GM19035 (cell line): Measurements from ENCODE around the gene GGCX.
"Not testable (repeated sequence)": the region's sequence is repeated elsewhere in the genome, so short reads cannot be mapped to it uniquely, and the experiment has no call there.

Experiments
- ATAC-seq: cut with Tn5 transposase; IDR thresholded peaks from one replicate; pipeline ENCODE4 v1.9.1; 2021; ENCODE audit not compliant: unreplicated experiment

The GGCX gene

DNA sequence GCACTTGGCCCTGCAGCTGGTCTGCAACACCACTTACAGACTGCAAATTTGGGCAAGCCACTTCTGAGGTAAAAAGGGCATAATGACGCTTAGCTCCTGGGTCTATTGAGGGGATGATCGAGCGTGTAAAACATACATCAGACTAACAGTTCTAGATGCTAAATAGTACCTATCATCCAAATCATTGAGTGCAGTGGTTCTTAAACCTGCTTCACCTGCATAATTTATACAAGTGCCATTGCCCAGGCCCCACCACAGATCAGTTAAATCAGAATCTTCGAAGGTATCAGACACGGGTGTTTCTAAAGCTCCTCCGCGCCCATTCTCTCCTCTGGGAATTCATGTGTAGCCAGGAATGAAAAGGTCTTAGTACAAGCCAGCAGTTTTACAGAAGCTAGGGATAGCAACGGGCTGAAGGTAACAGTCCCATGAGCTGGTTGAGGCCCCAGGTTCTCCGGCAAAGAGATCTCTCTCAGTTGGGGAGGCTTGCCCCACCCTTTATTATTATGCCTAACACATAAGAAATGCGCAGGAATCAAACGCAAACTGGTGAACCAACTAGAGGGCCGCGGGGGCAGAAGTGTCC, 33.5 kb upstream of the GGCX start:
- ATAC-seq, result peak; percentile 2

DNA sequence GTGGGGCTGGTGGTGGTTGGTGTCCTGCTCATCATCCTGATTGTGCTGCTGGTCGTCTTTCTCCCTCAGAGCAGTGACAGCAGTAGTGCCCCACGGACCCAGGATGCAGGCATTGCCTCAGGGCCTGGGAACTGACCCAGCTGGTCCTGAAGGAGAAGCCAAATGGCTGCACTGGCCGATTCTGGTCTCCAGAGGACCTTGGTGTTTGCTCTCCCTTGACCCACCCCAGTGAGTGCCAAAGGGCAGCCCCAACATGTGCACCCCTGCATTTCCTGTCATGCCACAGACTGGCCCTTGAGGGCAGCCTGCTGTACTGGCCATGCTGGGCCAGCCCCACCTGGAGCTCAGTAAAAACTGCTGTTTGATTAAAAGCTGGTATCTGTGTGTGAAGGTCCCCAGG, 31.7 kb upstream of the GGCX start:
- ATAC-seq, result no peak

DNA sequence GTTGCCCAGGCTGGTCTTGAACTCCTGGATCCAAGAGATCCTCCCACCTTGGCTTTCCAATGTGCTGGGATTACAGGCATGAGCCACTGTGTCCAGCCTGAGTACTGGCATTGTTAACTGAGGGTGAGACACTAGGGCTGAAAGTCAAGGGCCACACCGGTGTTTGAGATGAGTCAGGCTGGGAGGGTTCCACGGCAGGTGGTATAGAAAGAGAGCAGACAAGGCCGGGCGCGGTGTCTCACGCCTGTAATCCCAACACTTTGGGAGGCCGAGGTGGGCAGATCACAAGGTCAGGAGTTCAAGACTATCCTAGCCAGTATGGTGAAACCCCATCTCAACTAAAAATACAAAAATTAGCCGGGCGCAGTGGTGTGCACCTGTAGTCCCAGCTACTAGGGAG, 31.0 kb upstream of the GGCX start:
- not testable (repeated sequence) for ATAC-seq

DNA sequence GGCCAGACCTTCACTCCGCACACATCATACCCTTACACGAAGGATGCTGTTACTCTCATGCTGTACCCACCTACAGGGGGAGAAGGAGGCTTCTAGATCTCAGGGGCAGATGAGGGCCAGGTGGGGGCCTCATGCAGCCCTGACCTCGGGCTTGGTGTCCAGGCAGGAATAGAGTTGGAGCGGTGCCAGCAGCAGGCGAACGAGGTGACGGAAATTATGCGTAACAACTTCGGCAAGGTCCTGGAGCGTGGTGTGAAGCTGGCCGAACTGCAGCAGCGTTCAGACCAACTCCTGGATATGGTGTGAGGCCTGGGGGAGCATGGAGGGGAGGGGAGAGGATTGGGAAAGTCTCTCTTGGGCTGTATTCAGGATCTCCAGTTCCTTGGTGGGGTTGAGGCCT, 30.3 kb upstream of the GGCX start:
- no peak for ATAC-seq

DNA sequence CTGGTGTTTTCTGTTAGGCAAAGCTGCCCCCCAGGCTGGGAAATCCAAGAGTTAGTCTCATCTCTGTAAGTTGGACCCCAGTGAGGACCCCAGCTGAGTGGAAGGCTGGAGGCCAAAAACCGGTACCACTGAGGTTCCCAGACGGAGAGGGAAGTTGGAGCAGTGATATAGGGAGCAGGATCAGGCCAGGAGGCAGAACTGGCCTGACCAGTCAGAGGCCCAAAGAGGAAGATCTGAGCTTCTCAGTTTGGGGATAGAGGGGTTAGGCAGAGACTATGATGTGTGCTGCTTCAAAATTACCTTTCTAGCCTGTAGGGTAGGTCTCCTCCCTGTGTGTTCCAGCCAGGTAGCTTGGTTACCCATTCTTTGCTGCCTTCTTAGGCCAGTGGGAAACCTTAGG, 29.7 kb upstream of the GGCX start:
- ATAC-seq, result no peak

DNA sequence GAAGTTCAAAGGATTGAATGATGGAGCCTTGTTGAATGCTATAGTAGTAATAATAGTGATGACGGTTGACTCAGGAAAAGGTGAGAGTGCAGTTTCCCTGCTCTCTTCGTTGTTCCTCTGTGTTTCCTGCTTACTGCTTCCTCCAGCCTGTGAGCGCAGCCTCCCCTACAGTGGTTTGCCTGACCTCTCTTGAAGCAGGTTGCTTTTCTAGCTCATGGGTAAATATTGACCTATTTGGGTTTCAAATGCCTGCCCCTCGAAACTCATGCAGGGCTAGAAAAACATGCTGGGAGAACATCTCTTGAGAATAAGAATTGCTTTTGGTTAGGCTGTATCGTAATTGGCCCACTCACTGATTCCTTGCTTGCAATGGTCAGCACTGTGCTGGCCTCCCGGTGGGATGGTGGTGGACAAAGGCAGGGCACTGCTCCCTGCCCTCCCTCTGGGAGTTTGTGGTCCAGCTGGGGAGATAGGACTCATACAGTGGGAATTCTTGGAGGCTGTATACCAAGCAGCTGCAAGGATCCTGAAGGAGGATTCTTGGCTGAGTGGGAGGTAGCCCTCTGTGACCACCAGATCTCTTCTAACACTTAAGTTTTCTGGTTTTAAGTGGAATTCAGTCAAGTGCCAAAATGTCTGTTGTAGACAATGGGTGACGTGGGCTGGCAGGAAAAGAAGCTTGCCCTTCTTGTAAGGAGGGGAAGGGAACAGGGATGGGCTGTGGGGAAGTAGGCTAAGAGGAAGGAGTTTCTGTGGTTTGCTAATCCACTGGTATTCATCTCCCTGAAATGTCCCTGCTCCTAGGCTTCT, 28.9 kb upstream of the GGCX start:
- ATAC-seq, result no peak

DNA sequence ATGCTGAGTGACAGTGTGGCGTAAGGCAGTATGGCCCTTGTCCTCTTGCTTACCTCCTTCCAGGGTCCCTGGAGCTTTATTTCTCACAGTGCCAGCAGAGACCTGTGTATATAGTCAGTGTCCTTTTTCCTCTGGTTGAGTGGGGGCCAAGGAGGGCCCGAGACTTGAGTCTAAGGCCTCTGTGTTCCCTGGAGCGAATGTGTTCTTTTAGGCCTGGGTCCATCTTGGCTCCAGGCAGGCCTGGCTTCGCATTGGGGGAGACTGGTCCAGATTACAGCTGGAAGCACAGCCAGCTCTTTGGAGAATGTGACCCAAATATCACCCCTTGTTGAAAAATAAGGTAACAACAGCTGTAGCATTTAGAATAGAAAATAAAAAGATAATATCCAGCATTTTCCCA, 27.9 kb upstream of the GGCX start:
- no peak for ATAC-seq

DNA sequence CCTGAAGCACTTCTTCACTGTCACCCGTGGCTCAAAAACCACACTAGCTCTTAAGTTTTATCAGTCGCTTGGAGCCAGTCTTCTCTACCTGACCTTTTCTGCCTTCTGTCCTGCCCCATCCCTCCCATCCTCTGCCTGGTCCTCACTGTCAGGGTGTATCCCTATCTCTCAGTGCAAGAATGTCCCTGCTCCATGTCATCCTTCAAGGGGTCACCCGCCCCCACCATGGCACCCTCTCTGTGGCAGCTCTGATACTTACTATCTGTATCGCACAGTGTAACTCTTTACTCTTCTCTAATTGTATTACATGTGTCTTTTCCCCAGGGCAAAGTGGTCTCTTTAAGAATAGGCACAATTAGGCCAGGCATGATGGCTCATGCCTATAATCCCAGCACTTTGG, 27.4 kb upstream of the GGCX start:
- ATAC-seq, result no peak

DNA sequence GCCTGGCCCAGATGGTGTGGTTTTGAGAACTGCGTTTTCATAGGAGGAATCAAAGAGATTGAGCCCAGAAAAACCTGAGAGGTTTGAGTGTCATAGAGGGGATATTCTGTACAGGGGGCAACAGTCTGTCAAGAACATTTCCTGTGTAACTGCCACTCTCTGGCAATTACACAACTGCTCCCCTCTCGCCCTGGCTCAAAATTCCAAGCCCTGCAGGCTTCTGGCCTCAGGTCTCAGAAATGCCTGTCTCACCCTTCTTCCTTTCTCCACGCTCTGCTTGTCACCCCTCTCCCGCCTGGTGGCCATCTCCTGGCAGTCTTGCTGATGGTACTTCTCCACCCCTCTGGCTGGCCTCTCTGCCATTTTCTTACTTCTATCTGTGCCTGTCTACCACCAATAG, 26.9 kb upstream of the GGCX start:
- no peak for ATAC-seq

DNA sequence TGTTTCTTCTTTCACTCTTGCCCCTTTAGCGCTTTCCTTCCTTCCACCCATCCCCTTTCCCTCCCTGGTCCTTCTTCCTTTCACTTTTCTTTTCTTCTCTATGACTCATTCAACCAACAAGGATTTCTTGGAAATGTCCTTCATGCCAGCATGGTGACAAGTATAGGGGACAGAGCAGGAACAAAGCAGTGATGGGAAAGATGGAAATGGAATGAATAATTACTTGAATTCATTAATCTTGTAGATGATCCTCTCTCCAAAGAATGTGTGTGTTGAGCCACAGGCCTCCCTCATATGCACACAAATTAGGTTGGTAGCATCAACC, 24.4 kb upstream of the GGCX start:
- no peak for ATAC-seq

DNA sequence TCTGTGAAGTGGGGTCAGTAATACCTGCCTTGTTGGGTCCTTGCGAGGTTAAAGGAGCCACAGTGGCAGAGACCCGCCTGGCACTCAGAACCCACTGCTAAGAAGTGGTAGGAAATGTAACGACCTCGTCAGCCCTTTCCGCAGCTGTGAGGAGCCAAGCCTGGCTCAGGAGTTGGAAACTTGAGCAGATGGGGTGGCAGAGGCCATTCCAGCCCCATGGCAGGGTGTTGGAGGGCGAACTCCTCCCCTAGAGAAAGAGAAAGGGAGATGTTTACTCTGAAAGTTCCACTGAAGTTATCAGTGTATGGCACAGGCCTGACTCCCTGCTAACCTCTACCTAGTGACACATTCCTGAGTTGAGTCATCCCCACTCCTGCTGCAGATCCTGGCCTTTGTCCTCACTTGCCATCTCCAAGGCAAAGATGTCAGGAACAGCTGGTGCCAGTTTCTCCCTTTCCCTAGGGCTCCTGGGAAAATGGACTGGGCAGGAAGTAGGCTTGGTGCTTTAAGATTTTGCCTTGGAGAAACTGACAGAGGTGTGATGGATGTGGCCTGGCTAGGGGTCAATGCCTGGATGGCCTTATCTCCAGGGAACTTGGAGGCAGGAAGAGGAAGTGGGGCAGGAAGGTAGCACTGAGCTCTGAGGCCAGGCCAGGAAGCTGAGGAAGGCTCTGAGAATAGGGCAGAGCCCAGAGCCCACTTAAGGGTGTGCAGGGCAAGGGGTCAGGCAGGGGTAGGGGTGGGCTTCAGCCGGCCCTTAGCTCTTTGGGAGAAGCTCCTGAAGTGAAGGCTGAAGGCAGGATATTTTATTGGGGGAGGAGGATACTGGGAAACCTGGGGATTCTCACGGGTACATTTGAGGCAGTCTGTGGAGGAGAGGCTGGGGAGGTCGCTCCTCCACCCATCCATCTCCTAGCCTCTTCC, 23.8 kb upstream of the GGCX start:
- ATAC-seq, result peak; percentile 42

DNA sequence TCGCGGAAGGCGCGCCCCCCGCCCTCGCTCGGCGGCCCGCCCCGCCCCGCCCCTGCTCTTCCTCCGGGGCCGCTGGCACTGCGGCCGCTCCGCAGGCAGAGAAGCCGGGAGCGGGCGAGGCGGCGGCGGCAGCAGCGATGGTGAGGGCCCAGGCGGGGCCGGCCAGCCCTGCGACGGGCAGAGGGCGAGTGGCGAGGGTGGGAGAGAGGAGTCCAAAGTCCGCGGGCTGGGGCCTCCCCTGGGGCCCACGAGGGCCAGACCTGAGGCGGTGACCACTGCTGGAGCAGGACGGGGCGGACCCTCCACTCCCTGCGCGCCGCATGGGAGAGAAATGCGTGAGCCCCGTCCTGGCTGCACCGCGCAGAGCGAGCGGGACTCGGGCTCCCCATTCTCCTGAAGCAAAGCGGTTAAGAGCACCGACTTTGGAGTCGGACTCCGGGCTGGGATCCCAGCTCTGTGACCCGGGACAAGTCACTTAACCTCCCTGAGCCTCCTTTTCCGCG, 23.1 kb upstream of the GGCX start, which contains the start of gene VAMP5:
Gene VAMP5, plus strand, starts transcription at position 78 of the 503 bp plus-strand sequence. Its CDS starts 60 bp downstream, at position 138.
- ATAC-seq, result peak; percentile 42

DNA sequence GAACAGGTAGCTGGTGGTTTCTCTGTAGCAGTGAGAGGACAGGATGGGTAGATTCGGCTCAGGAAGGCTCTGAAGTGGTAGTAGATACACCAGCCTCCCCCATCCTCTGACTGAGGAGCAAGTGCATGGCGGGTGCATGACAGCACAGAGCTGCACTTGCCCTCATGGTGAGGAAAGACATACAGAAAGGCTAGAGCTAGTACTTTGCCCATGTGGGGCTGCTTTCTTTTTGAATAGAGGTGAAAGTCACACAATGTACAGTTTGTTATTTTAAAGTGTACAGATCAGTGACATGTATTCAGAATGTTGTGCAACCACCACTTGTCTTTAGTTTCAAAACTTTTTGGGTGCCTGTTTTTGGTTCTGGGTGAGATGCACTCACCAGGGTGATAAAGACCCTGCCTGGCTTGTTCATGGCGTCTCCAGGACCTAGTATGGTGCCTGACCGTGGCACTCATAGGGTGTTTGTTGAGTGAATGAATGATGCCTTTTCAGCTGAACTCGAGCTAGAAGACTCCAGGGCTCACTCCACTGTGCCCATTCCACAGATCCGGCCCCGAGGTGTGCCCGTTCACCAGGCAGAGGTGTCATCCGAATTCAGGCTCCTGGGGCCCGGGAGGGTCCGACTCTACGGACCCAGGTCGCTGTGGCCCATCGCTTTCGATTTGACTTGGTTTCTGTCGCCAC, 22.5 kb upstream of the GGCX start:
- peak; percentile 54 for ATAC-seq

DNA sequence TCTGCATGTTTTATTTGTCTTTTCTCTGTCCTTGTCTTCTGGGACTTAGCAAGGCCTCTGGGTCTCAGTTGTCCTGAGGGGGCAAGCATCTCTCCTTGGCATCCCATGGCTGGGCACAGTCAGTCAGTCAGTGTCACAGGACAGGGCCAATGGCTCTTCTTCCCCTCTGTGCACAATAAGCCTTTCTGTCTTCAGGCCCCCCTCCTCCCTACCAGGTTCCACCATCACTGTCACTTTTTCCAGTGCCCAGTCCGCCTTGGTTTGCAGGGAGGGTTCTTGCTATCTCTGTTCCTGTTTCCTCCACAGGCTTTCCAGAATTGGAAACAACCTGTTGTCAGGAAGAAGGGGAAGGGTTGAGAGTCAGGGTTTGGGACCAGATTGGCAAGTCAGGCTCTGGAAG, 21.2 kb upstream of the GGCX start:
- ATAC-seq, result no peak

DNA sequence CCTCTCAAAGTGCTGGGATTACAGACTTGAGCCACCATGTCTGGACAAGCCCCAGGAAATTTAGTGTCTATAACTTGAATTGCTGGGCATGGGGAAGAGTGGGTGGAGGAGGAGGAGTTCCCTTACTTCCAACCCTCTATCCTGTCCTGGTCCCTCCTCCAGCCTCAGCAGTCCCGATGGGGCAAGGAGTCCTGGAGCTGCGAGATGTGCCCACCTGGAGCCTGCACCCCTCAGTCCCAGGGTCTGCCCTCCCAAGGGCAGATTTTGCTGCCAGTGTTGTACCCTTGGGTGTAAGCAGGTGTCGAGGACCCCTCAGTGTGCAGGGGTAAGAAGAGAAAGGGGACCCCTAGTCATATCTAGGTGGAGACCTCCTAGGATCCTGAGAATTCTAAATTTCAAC, 18.9 kb upstream of the GGCX start:
- no peak for ATAC-seq

DNA sequence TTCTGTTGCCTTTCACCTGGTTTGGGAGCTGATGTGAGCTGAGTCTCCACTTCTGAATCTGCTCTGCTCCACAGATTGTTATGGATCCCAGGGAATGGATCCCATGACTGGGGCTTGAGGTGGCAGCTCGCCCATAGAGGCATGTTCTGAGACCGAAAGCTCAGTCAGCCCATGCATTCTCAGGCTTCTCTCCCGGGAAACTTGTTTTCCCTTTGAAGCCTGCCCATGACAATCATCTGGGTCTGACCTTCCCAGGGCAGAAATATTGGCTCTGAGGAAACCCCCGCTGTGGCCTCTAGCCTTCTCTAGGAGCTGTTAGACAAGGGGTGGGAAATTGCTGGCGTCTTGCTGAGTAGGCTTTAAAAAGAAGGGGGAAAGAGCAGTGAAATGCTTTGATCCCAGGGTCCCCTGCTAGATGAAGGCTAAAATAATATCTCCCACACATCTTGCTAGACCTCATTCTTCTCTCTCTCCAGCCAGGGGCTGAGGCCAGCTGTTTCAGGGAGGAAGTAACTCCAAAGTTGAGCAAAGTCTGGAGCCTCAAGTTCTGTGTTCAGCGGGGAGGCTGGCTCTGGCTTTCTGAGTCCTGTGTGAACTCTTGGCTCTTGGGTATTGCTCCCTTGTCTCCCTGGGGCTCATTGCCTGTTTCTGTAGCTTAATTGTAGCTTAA, 18.1 kb upstream of the GGCX start:
- ATAC-seq, result no peak

DNA sequence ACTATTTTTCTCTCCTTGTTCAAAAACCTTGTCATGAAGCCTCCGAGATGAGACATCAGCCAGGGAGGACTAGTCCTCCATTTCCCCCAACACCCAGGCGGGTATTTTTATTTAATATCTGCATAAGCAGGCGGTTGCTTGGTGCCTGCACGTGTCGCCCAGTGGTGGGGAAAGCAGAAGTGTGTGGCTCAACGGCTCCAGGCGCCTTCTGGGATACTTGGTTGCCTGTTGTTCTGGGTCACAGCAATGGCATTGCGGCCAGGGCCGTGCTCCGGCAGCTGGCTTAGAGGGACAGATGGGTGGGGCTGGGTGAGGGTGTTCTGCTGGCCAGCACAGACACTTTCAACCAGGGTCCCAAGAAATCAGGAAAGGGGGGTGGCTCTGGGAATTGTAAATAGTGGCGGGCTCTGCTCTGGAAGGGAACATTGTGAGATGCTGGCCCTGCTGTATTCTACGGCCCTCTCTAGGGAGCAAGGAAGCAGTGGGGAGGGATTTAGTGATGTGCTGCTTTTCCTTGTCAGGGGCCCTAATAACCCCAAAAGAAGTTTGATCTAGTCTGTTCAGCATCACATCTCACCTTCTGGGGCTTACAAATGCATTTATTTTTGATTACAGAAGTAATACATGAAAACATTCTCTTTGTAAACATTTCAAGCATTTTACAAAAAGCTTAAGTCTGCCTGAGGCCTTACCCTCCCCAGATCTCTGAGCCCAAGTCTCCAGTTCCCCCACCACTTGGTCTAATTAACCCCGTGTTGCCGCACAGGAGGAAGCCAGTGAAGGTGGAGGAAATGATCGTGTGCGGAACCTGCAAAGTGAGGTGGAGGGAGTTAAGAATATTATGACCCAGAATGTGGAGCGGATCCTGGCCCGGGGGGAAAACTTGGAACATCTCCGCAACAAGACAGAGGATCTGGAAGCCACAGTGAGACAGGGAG, 17.2 kb upstream of the GGCX start:
- peak; percentile 28 for ATAC-seq

DNA sequence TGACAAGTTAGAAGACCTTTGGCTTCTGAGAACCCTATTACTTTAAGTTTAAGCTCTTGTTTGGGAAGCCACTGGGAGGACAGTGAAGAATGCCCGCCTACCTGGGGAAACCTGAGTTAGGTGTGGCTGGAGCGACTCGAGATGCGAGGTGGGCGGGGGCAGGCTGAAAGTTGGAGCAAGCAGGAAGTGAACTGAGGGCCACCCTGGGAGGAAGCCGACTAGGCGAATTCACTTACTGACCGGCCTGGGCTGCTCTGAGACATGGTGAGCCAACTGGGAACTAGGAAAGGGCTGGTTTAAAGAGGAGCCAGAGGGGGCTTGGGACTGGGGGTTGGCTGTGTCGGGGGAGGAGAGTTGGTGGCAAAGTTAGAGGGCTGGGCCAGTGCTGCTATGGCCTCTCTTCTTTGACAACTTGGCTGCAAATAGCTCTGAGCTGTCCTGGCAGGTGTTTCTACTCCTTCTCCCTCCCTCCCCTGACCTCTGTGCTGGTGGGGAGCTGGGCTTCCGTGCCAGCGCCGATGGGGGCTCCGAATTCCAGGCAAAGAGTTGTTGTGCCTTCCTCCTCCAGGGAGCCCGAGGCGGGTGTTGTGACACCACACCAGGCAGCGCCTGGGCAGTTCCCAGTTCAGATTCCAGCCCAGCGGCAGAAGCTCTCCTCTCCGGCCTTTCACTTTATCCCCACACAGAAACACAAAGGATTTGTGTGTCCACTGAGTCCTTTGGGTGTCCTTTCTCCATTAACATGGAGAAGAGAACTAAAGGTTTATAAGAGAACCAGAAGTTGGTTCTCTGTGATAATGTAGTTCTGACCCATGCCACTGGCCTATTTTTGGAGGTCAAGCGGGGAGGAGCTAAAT, 16.3 kb upstream of the GGCX start, which contains the start of gene VAMP8:
Gene VAMP8, plus strand, starts transcription at position 201 of the 857 bp plus-strand sequence. Its CDS starts 61 bp downstream, at position 262.
- ATAC-seq, result peak; percentile 77
